HEK293 (cell line): ENCODE measurements around the gene HES5.

ENCODE experiments used
- CTCF ChIA-PET: fragments of 350-600 bp; formaldehyde crosslinking; extraction: SDS; loops from one replicate; lab custom pipeline; 2021; ENCODE audit warnings: antibody characterized with exemption; lab: Yijun Ruan, JAX
- POLR2A ChIA-PET: fragments of 300-600 bp; formaldehyde crosslinking; extraction: SDS; loops from one replicate; lab custom pipeline; 2020; ENCODE audit warnings: antibody characterized with exemption, inconsistent platforms; lab: Yijun Ruan, JAX
- H3K27ac ChIP-seq: fragments of 200-500 bp; sonication (Bioruptor generic); 2 replicates; pipeline ENCODE4 v1.5.1; 2014; ENCODE audit warnings: low read depth, low read length, control low read depth, inconsistent platforms; ENCODE audit errors: extremely low read depth
- H3K36me3 ChIP-seq, 2 experiments: fragments of 200-500 bp in 1 of 2; sonication (Bioruptor generic) in 1 of 2; 1 replicate in 1 of 2; 2 replicates in 1 of 2; pipeline ENCODE4 v1.5.1; 2014 to 2017; ENCODE audit warnings: inconsistent platforms in 2 of 2, low read length in 2 of 2; ENCODE audit not compliant: control insufficient read depth in 2 of 2, insufficient read depth in 1 of 2
- H3K4me1 ChIP-seq: fragments of 200-500 bp; sonication (Bioruptor generic); 2 replicates; pipeline ENCODE4 v1.5.1; 2014; ENCODE audit warnings: mild to moderate bottlenecking, low read length, inconsistent platforms; ENCODE audit not compliant: control insufficient read depth, insufficient read depth
- H3K4me3 ChIP-seq: 2 replicates; pipeline ENCODE4 v1.5.1; 2011; ENCODE audit warnings: low read depth, mild to moderate bottlenecking, control low read depth, low read length, moderate library complexity
- H3K9me3 ChIP-seq: fragments of 200-500 bp; sonication (Bioruptor generic); 2 replicates; pipeline ENCODE4 v1.5.1; 2014; ENCODE audit warnings: low read depth, low read length, inconsistent platforms; ENCODE audit not compliant: control insufficient read depth, insufficient read depth
- IKZF3 ChIP-seq: fragments of 450-650 bp; IDR thresholded peaks from 2 replicates; pipeline ENCODE4 v1.5.0; 2018; ENCODE audit warnings: missing biosample characterization, mild to moderate bottlenecking, missing genetic modification characterization, moderate library complexity
- RBAK ChIP-seq: fragments of 450-650 bp; formaldehyde crosslinking; IDR thresholded peaks from 2 replicates; pipeline ENCODE4 v1.5.1; 2016; ENCODE audit warnings: missing biosample characterization, missing genetic modification characterization
- ZNF140 ChIP-seq: fragments of 450-650 bp; formaldehyde crosslinking; IDR thresholded peaks from 2 replicates; pipeline ENCODE4 v1.5.1; 2016; ENCODE audit warnings: missing biosample characterization, missing genetic modification characterization
- ZNF24 ChIP-seq: fragments of 450-650 bp; formaldehyde crosslinking; IDR thresholded peaks from 2 replicates; pipeline ENCODE4 v1.5.1; 2016; ENCODE audit warnings: missing biosample characterization, missing genetic modification characterization
- ZNF366 ChIP-seq: fragments of 450-650 bp; formaldehyde crosslinking; conservative IDR thresholded peaks from 2 replicates; pipeline ENCODE4 v1.5.1; 2016; ENCODE audit warnings: missing biosample characterization, missing genetic modification characterization
- ZNF624 ChIP-seq: fragments of 450-650 bp; formaldehyde crosslinking; IDR thresholded peaks from 2 replicates; pipeline ENCODE4 v1.5.1; 2017; ENCODE audit warnings: missing biosample characterization, missing genetic modification characterization
- ZNF629 ChIP-seq: fragments of 450-650 bp; formaldehyde crosslinking; IDR thresholded peaks from 2 replicates; pipeline ENCODE4 v1.5.1; 2017; ENCODE audit warnings: missing biosample characterization, missing genetic modification characterization
- ZNF830 ChIP-seq: fragments of 450-650 bp; IDR thresholded peaks from 2 replicates; pipeline ENCODE4 v1.5.0; 2018; ENCODE audit warnings: missing biosample characterization, missing genetic modification characterization, low read depth, mild to moderate bottlenecking, moderate library complexity
- TF ChIP-seq, protein P1 (sequence below): fragments of 450-650 bp; formaldehyde crosslinking; IDR thresholded peaks from 2 replicates; pipeline ENCODE4 v1.5.1; 2017; ENCODE audit warnings: missing biosample characterization, missing genetic modification characterization
- TF ChIP-seq, protein P2 (sequence below): fragments of 450-650 bp; formaldehyde crosslinking; IDR thresholded peaks from 2 replicates; pipeline ENCODE4 v1.5.1; 2016; ENCODE audit warnings: missing biosample characterization, missing genetic modification characterization
- TF ChIP-seq, protein P3 (sequence below): fragments of 450-650 bp; formaldehyde crosslinking; IDR thresholded peaks from 2 replicates; pipeline ENCODE4 v1.5.1; 2016; ENCODE audit warnings: missing biosample characterization, missing genetic modification characterization
- TF ChIP-seq, protein P4 (sequence below): fragments of 450-650 bp; formaldehyde crosslinking; IDR thresholded peaks from 2 replicates; pipeline ENCODE4 v1.5.1; 2016; ENCODE audit warnings: missing biosample characterization, missing genetic modification characterization
- TF ChIP-seq, protein P5 (sequence below): fragments of 450-650 bp; formaldehyde crosslinking; IDR thresholded peaks from 2 replicates; pipeline ENCODE4 v1.5.1; 2016; ENCODE audit warnings: missing biosample characterization, missing genetic modification characterization
- TF ChIP-seq, protein P6 (sequence below): fragments of 450-650 bp; formaldehyde crosslinking; IDR thresholded peaks from 2 replicates; pipeline ENCODE4 v1.5.1; 2017; ENCODE audit warnings: missing biosample characterization, missing genetic modification characterization

The HES5 gene

DNA sequence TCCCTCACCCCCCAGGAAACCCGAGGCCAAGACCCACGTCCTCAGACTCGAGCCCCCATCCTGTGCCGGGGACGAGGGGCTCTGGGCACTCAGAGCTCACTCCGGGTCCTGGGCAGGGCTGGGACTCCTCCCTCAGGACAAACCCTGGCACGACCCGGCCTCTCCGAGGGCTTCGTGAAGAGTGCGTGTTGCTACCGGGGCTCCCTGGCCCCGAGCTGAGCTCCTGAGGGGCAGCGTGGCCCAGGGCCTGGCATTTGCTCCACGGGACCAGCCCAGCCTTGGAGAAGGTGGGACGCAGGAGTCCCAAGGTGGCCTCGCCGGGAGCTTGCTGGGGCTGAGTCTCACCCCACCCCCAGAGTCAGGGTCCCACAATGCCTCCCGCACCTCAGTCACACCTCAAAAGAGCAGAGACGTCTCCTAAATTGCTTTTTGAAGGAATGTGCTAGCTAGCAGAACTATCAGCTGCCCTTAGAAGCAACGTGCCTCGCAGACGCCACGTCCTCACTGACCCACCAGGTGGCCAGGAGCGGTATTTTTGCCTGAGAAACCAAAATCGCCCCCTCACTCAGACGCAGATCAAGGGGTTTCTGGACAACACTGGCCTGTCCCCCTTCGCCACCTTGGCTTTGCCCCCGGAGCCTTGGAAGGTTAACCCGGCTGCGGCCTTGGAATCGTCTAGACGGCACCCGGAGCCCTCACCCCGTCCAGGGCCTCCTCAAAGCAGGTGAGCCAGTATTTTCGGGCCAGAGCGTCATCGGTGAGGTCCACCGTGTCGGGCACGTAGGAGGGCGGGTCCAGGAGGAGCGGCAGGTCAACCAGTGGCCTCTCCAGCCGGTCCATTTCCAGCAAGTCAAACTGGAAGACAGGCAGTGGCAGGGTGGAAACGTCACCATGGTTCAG, 14.9 kb downstream of the HES5 start (continued):
- TF ChIP-seq, protein P1, sequence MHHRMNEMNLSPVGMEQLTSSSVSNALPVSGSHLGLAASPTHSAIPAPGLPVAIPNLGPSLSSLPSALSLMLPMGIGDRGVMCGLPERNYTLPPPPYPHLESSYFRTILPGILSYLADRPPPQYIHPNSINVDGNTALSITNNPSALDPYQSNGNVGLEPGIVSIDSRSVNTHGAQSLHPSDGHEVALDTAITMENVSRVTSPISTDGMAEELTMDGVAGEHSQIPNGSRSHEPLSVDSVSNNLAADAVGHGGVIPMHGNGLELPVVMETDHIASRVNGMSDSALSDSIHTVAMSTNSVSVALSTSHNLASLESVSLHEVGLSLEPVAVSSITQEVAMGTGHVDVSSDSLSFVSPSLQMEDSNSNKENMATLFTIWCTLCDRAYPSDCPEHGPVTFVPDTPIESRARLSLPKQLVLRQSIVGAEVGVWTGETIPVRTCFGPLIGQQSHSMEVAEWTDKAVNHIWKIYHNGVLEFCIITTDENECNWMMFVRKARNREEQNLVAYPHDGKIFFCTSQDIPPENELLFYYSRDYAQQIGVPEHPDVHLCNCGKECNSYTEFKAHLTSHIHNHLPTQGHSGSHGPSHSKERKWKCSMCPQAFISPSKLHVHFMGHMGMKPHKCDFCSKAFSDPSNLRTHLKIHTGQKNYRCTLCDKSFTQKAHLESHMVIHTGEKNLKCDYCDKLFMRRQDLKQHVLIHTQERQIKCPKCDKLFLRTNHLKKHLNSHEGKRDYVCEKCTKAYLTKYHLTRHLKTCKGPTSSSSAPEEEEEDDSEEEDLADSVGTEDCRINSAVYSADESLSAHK (tag by site-specific recombination) = no peak
- TF ChIP-seq, protein P2, sequence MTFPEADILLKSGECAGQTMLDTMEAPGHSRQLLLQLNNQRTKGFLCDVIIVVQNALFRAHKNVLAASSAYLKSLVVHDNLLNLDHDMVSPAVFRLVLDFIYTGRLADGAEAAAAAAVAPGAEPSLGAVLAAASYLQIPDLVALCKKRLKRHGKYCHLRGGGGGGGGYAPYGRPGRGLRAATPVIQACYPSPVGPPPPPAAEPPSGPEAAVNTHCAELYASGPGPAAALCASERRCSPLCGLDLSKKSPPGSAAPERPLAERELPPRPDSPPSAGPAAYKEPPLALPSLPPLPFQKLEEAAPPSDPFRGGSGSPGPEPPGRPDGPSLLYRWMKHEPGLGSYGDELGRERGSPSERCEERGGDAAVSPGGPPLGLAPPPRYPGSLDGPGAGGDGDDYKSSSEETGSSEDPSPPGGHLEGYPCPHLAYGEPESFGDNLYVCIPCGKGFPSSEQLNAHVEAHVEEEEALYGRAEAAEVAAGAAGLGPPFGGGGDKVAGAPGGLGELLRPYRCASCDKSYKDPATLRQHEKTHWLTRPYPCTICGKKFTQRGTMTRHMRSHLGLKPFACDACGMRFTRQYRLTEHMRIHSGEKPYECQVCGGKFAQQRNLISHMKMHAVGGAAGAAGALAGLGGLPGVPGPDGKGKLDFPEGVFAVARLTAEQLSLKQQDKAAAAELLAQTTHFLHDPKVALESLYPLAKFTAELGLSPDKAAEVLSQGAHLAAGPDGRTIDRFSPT (tag by site-specific recombination) = no peak

DNA sequence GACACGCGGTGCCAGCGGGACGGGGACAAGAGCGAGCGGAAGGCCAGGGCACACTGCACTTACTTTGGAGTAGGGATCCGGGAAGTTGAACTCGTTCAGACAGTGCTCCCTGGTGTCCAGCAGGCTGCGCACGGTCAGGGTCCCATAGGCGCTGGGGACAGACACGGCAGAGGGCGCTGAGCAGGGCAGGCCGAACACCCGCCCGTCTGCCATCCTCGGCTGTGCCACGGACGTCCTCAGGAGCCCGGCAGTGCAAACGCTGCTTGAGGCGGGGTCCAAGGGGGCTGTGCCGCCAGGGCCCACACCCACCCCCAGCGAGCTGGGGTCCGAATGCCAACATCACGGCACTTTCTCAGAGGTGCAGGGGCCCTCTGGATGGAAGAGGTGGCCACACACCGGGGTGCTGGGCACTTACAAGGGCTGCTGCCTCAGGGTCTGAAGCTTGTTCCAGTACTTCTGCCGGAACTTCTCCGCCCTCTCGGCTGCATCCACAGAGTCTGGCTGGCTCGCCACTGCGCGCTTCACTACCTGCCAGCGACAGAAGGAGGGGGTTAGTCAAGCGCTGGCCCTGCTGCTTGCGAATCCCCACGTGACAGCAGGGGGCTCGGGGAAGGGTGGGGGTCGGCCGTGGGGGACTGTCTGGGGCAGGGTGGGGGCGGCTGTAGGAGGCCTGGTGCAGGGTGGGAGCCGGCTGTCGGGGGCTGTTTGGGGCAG, 16.0 kb downstream of the HES5 start:
- POLR2A ChIA-PET = interaction anchor here (1.0 kb wide), 1 partner anchor 12 kb away, joined by 4 read pairs; the partner anchor contains the start of gene PANK4

More for the DNA sequence above, 16.0 kb downstream of the HES5 start:
- peaks cover 0 to 98% of the 10 kb centered on the region in 2 experiments; a peak in 2 of 3 replicates for H3K36me3 ChIP-seq
- no peak overlapping the region for H3K4me3 ChIP-seq
- CTCF ChIA-PET = interaction anchor here (0.5 kb wide), 1 partner anchor 18 kb away, joined by 3 read pairs; no protein-coding TSS in a partner anchor
- no peaks in the 10 kb centered on the region for H3K4me1 ChIP-seq
- H3K9me3 ChIP-seq = no peaks in the 10 kb centered on the region
- TF ChIP-seq RBAK (no peak), ZNF629 (tag by site-specific recombination) (no peak), IKZF3 (tag by site-specific recombination) (no peak), ZNF624 (no peak), ZNF830 (tag by site-specific recombination) (no peak), ZNF24 (tag by site-specific recombination) (no peak), ZNF366 (tag by site-specific recombination) (no peak), ZNF140 (tag by site-specific recombination) (no peak)
- TF ChIP-seq, protein P3, sequence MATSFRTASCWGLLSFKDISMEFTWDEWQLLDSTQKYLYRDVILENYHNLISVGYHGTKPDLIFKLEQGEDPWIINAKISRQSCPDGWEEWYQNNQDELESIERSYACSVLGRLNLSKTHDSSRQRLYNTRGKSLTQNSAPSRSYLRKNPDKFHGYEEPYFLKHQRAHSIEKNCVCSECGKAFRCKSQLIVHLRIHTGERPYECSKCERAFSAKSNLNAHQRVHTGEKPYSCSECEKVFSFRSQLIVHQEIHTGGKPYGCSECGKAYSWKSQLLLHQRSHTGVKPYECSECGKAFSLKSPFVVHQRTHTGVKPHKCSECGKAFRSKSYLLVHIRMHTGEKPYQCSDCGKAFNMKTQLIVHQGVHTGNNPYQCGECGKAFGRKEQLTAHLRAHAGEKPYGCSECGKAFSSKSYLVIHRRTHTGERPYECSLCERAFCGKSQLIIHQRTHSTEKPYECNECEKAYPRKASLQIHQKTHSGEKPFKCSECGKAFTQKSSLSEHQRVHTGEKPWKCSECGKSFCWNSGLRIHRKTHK (tag by site-specific recombination) = no peak
- TF ChIP-seq, protein P4, sequence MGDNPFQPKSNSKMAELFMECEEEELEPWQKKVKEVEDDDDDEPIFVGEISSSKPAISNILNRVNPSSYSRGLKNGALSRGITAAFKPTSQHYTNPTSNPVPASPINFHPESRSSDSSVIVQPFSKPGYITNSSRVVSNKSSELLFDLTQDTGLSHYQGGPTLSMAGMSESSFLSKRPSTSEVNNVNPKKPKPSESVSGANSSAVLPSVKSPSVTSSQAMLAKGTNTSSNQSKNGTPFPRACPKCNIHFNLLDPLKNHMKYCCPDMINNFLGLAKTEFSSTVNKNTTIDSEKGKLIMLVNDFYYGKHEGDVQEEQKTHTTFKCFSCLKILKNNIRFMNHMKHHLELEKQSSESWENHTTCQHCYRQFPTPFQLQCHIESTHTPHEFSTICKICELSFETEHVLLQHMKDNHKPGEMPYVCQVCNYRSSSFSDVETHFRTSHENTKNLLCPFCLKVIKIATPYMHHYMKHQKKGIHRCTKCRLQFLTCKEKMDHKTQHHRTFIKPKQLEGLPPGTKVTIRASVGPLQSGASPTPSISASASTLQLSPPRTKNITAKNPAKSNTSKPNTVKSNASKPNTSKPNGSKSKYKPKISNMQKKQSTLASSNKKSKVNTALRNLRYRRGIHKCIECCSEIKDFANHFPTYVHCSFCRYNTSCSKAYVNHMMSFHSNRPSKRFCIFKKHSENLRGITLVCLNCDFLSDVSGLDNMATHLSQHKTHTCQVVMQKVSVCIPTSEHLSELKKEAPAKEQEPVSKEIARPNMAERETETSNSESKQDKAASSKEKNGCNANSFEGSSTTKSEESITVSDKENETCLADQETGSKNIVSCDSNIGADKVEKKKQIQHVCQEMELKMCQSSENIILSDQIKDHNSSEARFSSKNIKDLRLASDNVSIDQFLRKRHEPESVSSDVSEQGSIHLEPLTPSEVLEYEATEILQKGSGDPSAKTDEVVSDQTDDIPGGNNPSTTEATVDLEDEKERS (tag by site-specific recombination) = no peak
- TF ChIP-seq, protein P5, sequence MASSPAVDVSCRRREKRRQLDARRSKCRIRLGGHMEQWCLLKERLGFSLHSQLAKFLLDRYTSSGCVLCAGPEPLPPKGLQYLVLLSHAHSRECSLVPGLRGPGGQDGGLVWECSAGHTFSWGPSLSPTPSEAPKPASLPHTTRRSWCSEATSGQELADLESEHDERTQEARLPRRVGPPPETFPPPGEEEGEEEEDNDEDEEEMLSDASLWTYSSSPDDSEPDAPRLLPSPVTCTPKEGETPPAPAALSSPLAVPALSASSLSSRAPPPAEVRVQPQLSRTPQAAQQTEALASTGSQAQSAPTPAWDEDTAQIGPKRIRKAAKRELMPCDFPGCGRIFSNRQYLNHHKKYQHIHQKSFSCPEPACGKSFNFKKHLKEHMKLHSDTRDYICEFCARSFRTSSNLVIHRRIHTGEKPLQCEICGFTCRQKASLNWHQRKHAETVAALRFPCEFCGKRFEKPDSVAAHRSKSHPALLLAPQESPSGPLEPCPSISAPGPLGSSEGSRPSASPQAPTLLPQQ (tag by site-specific recombination) = no peak
- TF ChIP-seq, protein P6, sequence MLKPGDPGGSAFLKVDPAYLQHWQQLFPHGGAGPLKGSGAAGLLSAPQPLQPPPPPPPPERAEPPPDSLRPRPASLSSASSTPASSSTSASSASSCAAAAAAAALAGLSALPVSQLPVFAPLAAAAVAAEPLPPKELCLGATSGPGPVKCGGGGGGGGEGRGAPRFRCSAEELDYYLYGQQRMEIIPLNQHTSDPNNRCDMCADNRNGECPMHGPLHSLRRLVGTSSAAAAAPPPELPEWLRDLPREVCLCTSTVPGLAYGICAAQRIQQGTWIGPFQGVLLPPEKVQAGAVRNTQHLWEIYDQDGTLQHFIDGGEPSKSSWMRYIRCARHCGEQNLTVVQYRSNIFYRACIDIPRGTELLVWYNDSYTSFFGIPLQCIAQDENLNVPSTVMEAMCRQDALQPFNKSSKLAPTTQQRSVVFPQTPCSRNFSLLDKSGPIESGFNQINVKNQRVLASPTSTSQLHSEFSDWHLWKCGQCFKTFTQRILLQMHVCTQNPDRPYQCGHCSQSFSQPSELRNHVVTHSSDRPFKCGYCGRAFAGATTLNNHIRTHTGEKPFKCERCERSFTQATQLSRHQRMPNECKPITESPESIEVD = no peak
- H3K27ac ChIP-seq = no peak overlapping the region
